H1 (cell line): ENCODE results near the gene MB. TPM values are rescaled to one million over a fixed set of nuclear protein-coding genes. Genes with fewer than 3 reads are reported as not detected.

ENCODE experiments used
- CTCF ChIA-PET: fragments of 300-600 bp; sonication (Branson Sonifier 250); formaldehyde crosslinking; loops from one replicate; lab custom pipeline; 2021; ENCODE audit not compliant: partially characterized antibody; lab: Charles Lee
- POLR2A ChIA-PET: fragments of 300-600 bp; sonication (Branson Sonifier 250); formaldehyde crosslinking; loops from one replicate; lab custom pipeline; 2021; ENCODE audit warnings: inconsistent platforms; ENCODE audit not compliant: partially characterized antibody; lab: Charles Lee
- DNase-seq, 2 experiments: peaks; one replicate each; pipeline versions ENCODE4 v3.0.0 to v3.0.0-alpha.2; 2010 to 2022; ENCODE audit warnings: low spot score in 2 of 2, low read depth in 1 of 2, mixed read lengths in 1 of 2
- FAIRE-seq: peaks from 2 replicates; lab custom pipeline; 2011; peaks lifted over from hg19 to GRCh38; lab: Jason Lieb, UNC
- H2AFZ ChIP-seq: 2 replicates; pipeline ENCODE4 v1.8.1; 2012; ENCODE audit warnings: low read length, inconsistent platforms
- H2AK5ac ChIP-seq: 2 replicates; pipeline ENCODE4 v1.6.1; 2013; ENCODE audit warnings: low read depth, low read length
- H2BK120ac ChIP-seq: replicated peaks from 2 replicates; pipeline ENCODE3; 2013; ENCODE audit warnings: low read depth, low read length, inconsistent platforms
- H2BK12ac ChIP-seq: 2 replicates; pipeline ENCODE4 v1.6.1; 2013; ENCODE audit warnings: low read depth, low read length
- H2BK15ac ChIP-seq: 2 replicates; pipeline ENCODE4 v1.6.1; 2013; ENCODE audit warnings: low read length
- H2BK20ac ChIP-seq: 2 replicates; pipeline ENCODE4 v1.6.1; 2013; ENCODE audit warnings: low read length
- H2BK5ac ChIP-seq: 2 replicates; pipeline ENCODE4 v1.6.1; 2013; ENCODE audit warnings: low read depth, low read length
- H3K14ac ChIP-seq: 2 replicates; pipeline ENCODE4 v1.6.1; 2013; ENCODE audit warnings: inconsistent platforms; ENCODE audit not compliant: insufficient read length
- H3K18ac ChIP-seq: 2 replicates; pipeline ENCODE4 v1.6.1; 2013; ENCODE audit warnings: low read length; ENCODE audit errors: extremely low read depth
- H3K23ac ChIP-seq: 2 replicates; pipeline ENCODE4 v1.6.1; 2013; ENCODE audit warnings: inconsistent platforms; ENCODE audit not compliant: insufficient read length
- H3K23me2 ChIP-seq: 2 replicates; pipeline ENCODE4 v1.6.1; 2013; ENCODE audit warnings: low read depth, low read length
- H3K27ac ChIP-seq: 2 replicates; pipeline ENCODE4 v1.6.1; 2011; ENCODE audit warnings: low read depth, low read length, inconsistent platforms
- H3K27me3 ChIP-seq, 4 experiments: replicated peaks in 1 of 4; 1 replicate in 1 of 4; 2 replicates in 3 of 4; pipeline versions ENCODE4 v1.6.1 to v1.8.1; 2011 to 2013; ENCODE audit warnings: low read length in 3 of 4, mild to moderate bottlenecking in 3 of 4, inconsistent platforms in 2 of 4, mixed read lengths in 2 of 4, moderate library complexity in 1 of 4; ENCODE audit not compliant: control insufficient read depth in 3 of 4, insufficient read depth in 3 of 4; ENCODE audit errors: extremely low read depth in 1 of 4
- H3K36me3 ChIP-seq, 4 experiments: 2 replicates each; pipeline versions ENCODE4 v1.6.1 to v1.8.1; 2011 to 2013; ENCODE audit warnings: mild to moderate bottlenecking in 4 of 4, low read length in 3 of 4, moderate library complexity in 2 of 4, control low read depth in 1 of 4, inconsistent platforms in 1 of 4; ENCODE audit not compliant: insufficient read depth in 4 of 4, control insufficient read depth in 2 of 4
- H3K4ac ChIP-seq: replicated peaks from 2 replicates; pipeline ENCODE3; 2013; ENCODE audit warnings: low read length, low read depth, mixed read lengths, inconsistent platforms; ENCODE audit not compliant: insufficient read length
- H3K4me1 ChIP-seq, 4 experiments: replicated peaks in 1 of 4; 1 replicate in 1 of 4; 2 replicates in 3 of 4; pipeline versions ENCODE4 v1.6.1 to v1.8.1; 2011 to 2013; ENCODE audit warnings: low read length in 3 of 4, inconsistent platforms in 2 of 4, mixed read lengths in 1 of 4; ENCODE audit not compliant: insufficient read depth in 4 of 4, control insufficient read depth in 3 of 4
- H3K4me2 ChIP-seq, 2 experiments: 2 replicates each; pipeline versions ENCODE4 v1.6.1 to v1.8.1; 2011 to 2013; ENCODE audit warnings: low read depth in 2 of 2, low read length in 2 of 2, control low read depth in 1 of 2, inconsistent platforms in 1 of 2, mild to moderate bottlenecking in 1 of 2; ENCODE audit not compliant: insufficient read depth in 1 of 2
- H3K4me3 ChIP-seq, 4 experiments: fragments of 200-600, 300-600 bp in 1 of 4; sonication (generic), shearing (Covaris generic), sonication (Bioruptor Twin) in 1 of 4; 2 replicates each; pipeline versions ENCODE4 v1.5.1 to v1.8.1; 2011 to 2016; ENCODE audit warnings: low read length in 4 of 4, low read depth in 3 of 4, control low read depth in 2 of 4, inconsistent platforms in 2 of 4, mild to moderate bottlenecking in 2 of 4, mixed read lengths in 1 of 4, moderate library complexity in 1 of 4; ENCODE audit not compliant: insufficient read depth in 2 of 4; ENCODE audit errors: extremely low read depth in 1 of 4
- H3K56ac ChIP-seq: replicated peaks from 2 replicates; pipeline ENCODE3; 2013; ENCODE audit warnings: low read depth, mild to moderate bottlenecking, mixed read lengths, low read length, inconsistent platforms; ENCODE audit not compliant: insufficient read length
- H3K79me1 ChIP-seq: 2 replicates; pipeline ENCODE4 v1.6.1; 2013; ENCODE audit warnings: low read depth, low read length, control low read depth
- H3K79me2 ChIP-seq, 2 experiments: 2 replicates each; pipeline versions ENCODE4 v1.6.1 to v1.8.1; 2012 to 2013; ENCODE audit warnings: low read length in 2 of 2, mild to moderate bottlenecking in 2 of 2, inconsistent platforms in 1 of 2; ENCODE audit not compliant: insufficient read depth in 2 of 2, control insufficient read depth in 1 of 2
- H3K9ac ChIP-seq, 4 experiments: replicated peaks in 1 of 4; 1 replicate in 1 of 4; 2 replicates in 3 of 4; pipeline versions ENCODE4 v1.6.1 to v1.8.1; 2011 to 2013; ENCODE audit warnings: low read depth in 3 of 4, low read length in 3 of 4, control low read depth in 2 of 4, mild to moderate bottlenecking in 2 of 4, moderate library complexity in 2 of 4, inconsistent platforms in 1 of 4; ENCODE audit errors: extremely low read depth in 1 of 4
- H3K9me3 ChIP-seq, 2 experiments: 2 replicates each; pipeline versions ENCODE4 v1.6.1 to v1.8.1; 2012 to 2013; ENCODE audit warnings: mild to moderate bottlenecking in 2 of 2, moderate library complexity in 2 of 2, control low read depth in 1 of 2, inconsistent platforms in 1 of 2, low read depth in 1 of 2, low read length in 1 of 2, mixed read lengths in 1 of 2; ENCODE audit not compliant: insufficient read depth in 2 of 2
- H4K20me1 ChIP-seq, 2 experiments: replicated peaks in 1 of 2; 2 replicates each; pipeline versions ENCODE3 to v1.8.1; 2011 to 2013; ENCODE audit warnings: inconsistent platforms in 2 of 2, low read length in 2 of 2, mild to moderate bottlenecking in 1 of 2; ENCODE audit not compliant: insufficient read depth in 2 of 2, control insufficient read depth in 1 of 2
- H4K5ac ChIP-seq: 2 replicates; pipeline ENCODE4 v1.6.1; 2013; ENCODE audit warnings: low read length, low read depth, mixed read lengths, inconsistent platforms; ENCODE audit not compliant: insufficient read length
- H4K8ac ChIP-seq: 2 replicates; pipeline ENCODE4 v1.8.0; 2013; ENCODE audit warnings: mild to moderate bottlenecking, moderate library complexity, low read length, inconsistent platforms; ENCODE audit not compliant: insufficient read depth; ENCODE audit errors: extremely low read depth
- H4K91ac ChIP-seq: replicated peaks from 2 replicates; pipeline ENCODE3; 2013; ENCODE audit warnings: low read length, mixed read lengths, inconsistent platforms; ENCODE audit not compliant: insufficient read length
- KDM1A ChIP-seq: fragments of 200-600, 300-600 bp; sonication (generic); IDR thresholded peaks from 2 replicates; pipeline ENCODE4 v1.7.1; 2016; ENCODE audit warnings: mild to moderate bottlenecking, low read length, borderline replicate concordance
- TCF12 ChIP-seq: IDR thresholded peaks from 2 replicates; pipeline ENCODE4 v1.6.1; 2011; ENCODE audit warnings: low read depth, mild to moderate bottlenecking, low read length
- YY1 ChIP-seq: IDR thresholded peaks from 2 replicates; pipeline ENCODE4 v1.6.1; 2011; ENCODE audit warnings: low read depth, mild to moderate bottlenecking, low read length
- WGBS, 2 experiments: shearing (Covaris generic) in 1 of 2; methylation state at CpG; one replicate each; pipeline versions ENCODE4 v1.1.6 to v1.1.7; 2013 to 2015; ENCODE audit warnings: low lambda C conversion rate in 2 of 2, mixed read lengths in 2 of 2, inconsistent platforms in 1 of 2, low coverage in 1 of 2, missing lambda C conversion rate in 1 of 2; ENCODE audit not compliant: insufficient replicate concordance in 2 of 2, insufficient coverage in 1 of 2, insufficient read length in 1 of 2; ENCODE audit errors: extremely low coverage in 1 of 2, missing lambda C conversion rate in 1 of 2; 5-methylcytosine and 5-hydroxymethylcytosine counted together
- polyA plus RNA-seq, 7 experiments: library from polyadenylated mRNA; depleted of rRNA in 3 of 7; stranded (reverse) in 5 of 7; unstranded in 2 of 7; fragments of >200 nt in 5 of 7; fragments of 200-250 nt in 2 of 7; gene quantifications; 1 replicate in 5 of 7; 2 replicates in 1 of 7; 4 replicates in 1 of 7; pipeline versions ENCODE4 v1.2.1 to v1.2.3, GENCODE V29; 2011 to 2013; ENCODE audit warnings: missing spikeins in 2 of 7, mixed read lengths in 2 of 7
- total RNA-seq: library from RNA; stranded (reverse); fragmentation: NEBNext Ultra II Directional; extraction: Animal tissue kit (Norgen Biotek cat#: 25700); gene quantifications from 2 replicates; pipeline ENCODE4 v1.2.1, GENCODE V29; 2021

The MB gene
- total and polyA plus RNA-seq, 2 of the 8 experiments (the other 6 are each of a cell fraction or from before 2014, with no cell fraction given) = 1.5 TPM; not detected in 1

DNA sequence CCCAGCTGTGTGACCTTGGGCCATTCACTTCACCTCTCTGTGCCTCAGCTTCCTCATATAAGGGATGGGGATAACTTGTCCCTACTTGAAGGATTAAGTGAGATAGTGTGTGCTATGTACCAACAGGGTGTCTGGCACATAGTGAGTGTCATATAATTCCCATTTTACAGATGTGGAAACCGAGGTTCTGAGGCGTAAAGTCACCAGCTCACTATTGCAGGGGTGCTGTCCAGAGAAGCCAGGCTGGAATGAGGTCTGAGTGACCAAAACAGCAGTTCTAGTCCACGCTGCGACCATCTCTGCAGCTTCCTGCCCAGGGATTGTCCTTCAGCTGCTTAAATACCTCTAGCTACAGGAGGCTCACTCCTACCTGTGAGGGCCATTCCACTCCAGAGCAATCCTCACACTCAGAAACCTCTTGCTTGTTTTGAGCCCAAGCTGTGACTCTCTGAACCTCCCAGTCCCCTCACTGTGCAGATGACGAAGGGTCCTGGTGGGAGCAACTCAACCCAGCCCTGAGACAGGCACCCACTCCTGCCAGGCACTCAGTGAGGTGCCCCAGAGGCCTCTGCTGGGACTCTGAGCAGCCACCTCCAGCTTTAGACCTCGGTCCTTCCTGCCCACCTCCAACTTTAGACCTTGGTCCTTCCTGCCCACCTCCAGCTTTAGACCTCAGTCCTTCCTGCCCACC lies 5.8 kb downstream of the MB start:
- Histone ChIP-seq H3K23ac (no peak overlapping the region), H2BK5ac (no peak overlapping the region), H2BK12ac (no peak overlapping the region), H3K79me2 (no peaks in the 10 kb centered on the region), H3K14ac (no peak overlapping the region), H3K27ac (no peak overlapping the region), H2AK5ac (no peak overlapping the region), H4K91ac (no peak overlapping the region), H2AFZ (no peak overlapping the region), H3K4me3 (no peak overlapping the region), H3K4me2 (no peak overlapping the region), H3K4ac (no peak overlapping the region), H4K20me1 (peaks cover 0 to 2% of the 10 kb centered on the region in 2 experiments), H4K5ac (no peak overlapping the region), H3K36me3 (no peaks in the 10 kb centered on the region), H2BK20ac (no peak overlapping the region), H3K9ac (no peak overlapping the region), H3K79me1 (no peaks in the 10 kb centered on the region), H2BK120ac (no peak overlapping the region), H4K8ac (no peak overlapping the region), H3K18ac (no peak overlapping the region), H3K4me1 (no peaks in the 10 kb centered on the region), H2BK15ac (no peak overlapping the region), H3K23me2 (no peaks in the 10 kb centered on the region), H3K56ac (no peak overlapping the region), H3K27me3 (no peaks in the 10 kb centered on the region; a peak in 1 of 7 replicates), H3K9me3 (no peaks in the 10 kb centered on the region)
- DNase-seq (no peak), FAIRE-seq (no peak)
- ChIA-PET POLR2A (interaction anchor here (0.6 to 1.1 kb wide), 2 partner anchors 30 to 74 kb away, joined by 3 read pairs; no protein-coding TSS in a partner anchor), CTCF (interaction anchor here (0.9 to 3.2 kb wide), 10 partner anchors 8 to 260 kb away, joined by 3 to 12 read pairs (median 5); no protein-coding TSS in a partner anchor)
- WGBS, 2 experiments = 86% methylated on average over 6 of the region's 6 CpGs; no CpG with 5 or more reads in 1 of the 2 experiments
- TF ChIP-seq YY1 = no peak
- peak; percentile 46; the same call in 1 of the 2 replicates for TF ChIP-seq KDM1A
- no peak for TF ChIP-seq TCF12
